Tibial nerve (tissue), 4 donors: ENCODE data around the gene SPRY4. TPM values are rescaled to one million over a fixed set of nuclear protein-coding genes. Genes with fewer than 3 reads are reported as not detected.

Source experiments
- DNase-seq, 2 donors: peaks; one replicate each; pipeline ENCODE4 v3.0.0-alpha.2; 2019; ENCODE audit warnings: low spot score in 2 of 2
- H3K27ac ChIP-seq, 4 donors: fragments of 200-600 bp; sonication (generic) in 3 of 4; one replicate each; pipeline ENCODE4 v1.5.1; 2017 to 2019; ENCODE audit warnings: mild to moderate bottlenecking in 1 of 4
- H3K27me3 ChIP-seq, 2 donors: fragments of 200-600 bp; sonication (generic) in 1 of 2; one replicate each; pipeline versions ENCODE4 v1.5.1 to v1.6.0; 2017 to 2019
- H3K36me3 ChIP-seq, 3 donors: fragments of 200-600 bp; sonication (generic); one replicate each; pipeline ENCODE4 v1.5.1; 2018 to 2019
- H3K4me1 ChIP-seq, 4 donors: fragments of 200-600 bp; sonication (generic) in 3 of 4; one replicate each; pipeline ENCODE4 v1.5.1; 2017 to 2019
- H3K4me3 ChIP-seq, 4 donors: fragments of 200-600 bp; sonication (generic) in 3 of 4; one replicate each; pipeline ENCODE4 v1.5.1; 2017 to 2019; ENCODE audit warnings: mild to moderate bottlenecking in 1 of 4, moderate library complexity in 1 of 4
- H3K9me3 ChIP-seq, 4 donors: fragments of 200-600 bp; sonication (generic) in 3 of 4; one replicate each; pipeline ENCODE4 v1.5.1; 2017 to 2019
- EP300 ChIP-seq, 2 donors: sonication (generic); formaldehyde crosslinking; IDR thresholded peaks; one replicate each; pipeline ENCODE4 v1.6.1; 2017; ENCODE audit warnings: antibody characterized with exemption in 2 of 2, mild to moderate bottlenecking in 1 of 2
- POLR2A ChIP-seq, 2 donors: fragments of 450-650 bp; IDR thresholded peaks; one replicate each; pipeline ENCODE4 v1.6.1; 2017; ENCODE audit warnings: antibody characterized with exemption in 2 of 2, mild to moderate bottlenecking in 2 of 2, moderate library complexity in 2 of 2
- WGBS, 2 donors: methylation state at CpG; one replicate each; pipeline ENCODE4 v1.1.5; 2018; 5-methylcytosine and 5-hydroxymethylcytosine counted together
- total RNA-seq, 4 donors: library from RNA; depleted of rRNA; stranded (reverse); fragments of >200 nt; gene quantifications; one replicate each; pipeline ENCODE4 v1.1.0, GENCODE V29; 2016
- TF ChIP-seq, protein P1 (sequence below), 5 experiments: fragments of 200-600 bp in 3 of 5; fragments of 450-650 bp in 2 of 5; sonication (generic) in 3 of 5; IDR thresholded peaks; one replicate each; pipeline ENCODE4 v1.5.1; 2016 to 2019; ENCODE audit warnings: antibody characterized with exemption in 5 of 5, mild to moderate bottlenecking in 3 of 5, moderate library complexity in 2 of 5

Gene SPRY4
- total RNA-seq, 4 donors from 2014 or later = 5.1 to 30.9 (median 17.9) TPM

DNA sequence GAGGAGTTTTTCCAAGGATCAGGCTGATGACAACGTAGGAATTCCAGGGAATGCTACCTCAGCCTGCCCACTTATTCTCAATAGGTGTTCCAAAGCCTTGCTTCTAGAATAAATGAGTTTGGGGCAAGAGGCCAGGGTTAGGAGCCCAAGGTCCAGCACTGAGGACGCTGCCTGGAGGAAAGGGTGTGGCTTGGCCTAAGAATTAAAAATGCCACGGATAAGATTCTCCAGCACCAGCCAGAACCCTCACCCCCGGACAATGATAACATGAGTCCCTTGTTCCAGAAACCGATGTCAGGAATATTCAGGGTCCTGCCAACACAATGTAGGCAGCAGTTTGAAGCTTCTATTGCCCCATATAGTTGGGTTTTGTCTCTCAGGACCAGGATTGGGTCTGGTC, 7.6 kb downstream of the SPRY4 start:
- H3K27me3 ChIP-seq = no peaks in the 10 kb centered on the region
- no peak for DNase-seq
- WGBS, 2 donors = 33 to 40% methylated on average over 5 of the region's 5 CpGs
- TF ChIP-seq, protein P1, sequence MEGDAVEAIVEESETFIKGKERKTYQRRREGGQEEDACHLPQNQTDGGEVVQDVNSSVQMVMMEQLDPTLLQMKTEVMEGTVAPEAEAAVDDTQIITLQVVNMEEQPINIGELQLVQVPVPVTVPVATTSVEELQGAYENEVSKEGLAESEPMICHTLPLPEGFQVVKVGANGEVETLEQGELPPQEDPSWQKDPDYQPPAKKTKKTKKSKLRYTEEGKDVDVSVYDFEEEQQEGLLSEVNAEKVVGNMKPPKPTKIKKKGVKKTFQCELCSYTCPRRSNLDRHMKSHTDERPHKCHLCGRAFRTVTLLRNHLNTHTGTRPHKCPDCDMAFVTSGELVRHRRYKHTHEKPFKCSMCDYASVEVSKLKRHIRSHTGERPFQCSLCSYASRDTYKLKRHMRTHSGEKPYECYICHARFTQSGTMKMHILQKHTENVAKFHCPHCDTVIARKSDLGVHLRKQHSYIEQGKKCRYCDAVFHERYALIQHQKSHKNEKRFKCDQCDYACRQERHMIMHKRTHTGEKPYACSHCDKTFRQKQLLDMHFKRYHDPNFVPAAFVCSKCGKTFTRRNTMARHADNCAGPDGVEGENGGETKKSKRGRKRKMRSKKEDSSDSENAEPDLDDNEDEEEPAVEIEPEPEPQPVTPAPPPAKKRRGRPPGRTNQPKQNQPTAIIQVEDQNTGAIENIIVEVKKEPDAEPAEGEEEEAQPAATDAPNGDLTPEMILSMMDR (IDR thresholded peaks at IDR 0.05) = no peak
- TF ChIP-seq EP300 (IDR thresholded peaks at IDR 0.05) = no peak
- TF ChIP-seq POLR2A (IDR thresholded peaks at IDR 0.05) = no peak
- H3K4me1 ChIP-seq = peaks cover 0 to 92% (median 33%) of the 10 kb centered on the region in 4 donors
- H3K9me3 ChIP-seq = no peaks in the 10 kb centered on the region
- peaks cover 0 to 23% (median 6%) of the 10 kb centered on the region in 3 donors for H3K36me3 ChIP-seq
- H3K4me3 ChIP-seq = no peak overlapping the region
- peak overlapping the region in 1 of 4 donors; percentile 0 for H3K27ac ChIP-seq

GRCh38 chr5:142316681-142317080, 8.1 kb downstream of the SPRY4 start:
- 53 to 57% methylated on average over 6 of the region's 6 CpGs for WGBS, 2 donors
- no peak for DNase-seq
- H3K4me1 ChIP-seq = peaks cover 0 to 87% (median 33%) of the 10 kb centered on the region in 4 donors
- H3K4me3 ChIP-seq = no peak overlapping the region
- no peaks in the 10 kb centered on the region for H3K27me3 ChIP-seq
- H3K9me3 ChIP-seq = no peaks in the 10 kb centered on the region
- peaks cover 0 to 28% (median 6%) of the 10 kb centered on the region in 3 donors for H3K36me3 ChIP-seq
- TF ChIP-seq POLR2A (IDR thresholded peaks at IDR 0.05) (no peak), EP300 (IDR thresholded peaks at IDR 0.05) (no peak)
- TF ChIP-seq, protein P1 (IDR thresholded peaks at IDR 0.05) = no peak
- no peak overlapping the region for H3K27ac ChIP-seq

- 8 to 23% methylated on average over 4 of the region's 4 CpGs for WGBS, 2 donors
- Histone ChIP-seq H3K27me3 (no peaks in the 10 kb centered on the region), H3K36me3 (peaks cover 0 to 31% (median 6%) of the 10 kb centered on the region in 3 donors), H3K9me3 (no peaks in the 10 kb centered on the region), H3K4me3 (no peak overlapping the region), H3K27ac (no peak overlapping the region), H3K4me1 (peaks cover 0 to 81% (median 30%) of the 10 kb centered on the region in 4 donors)
- TF ChIP-seq EP300 (IDR thresholded peaks at IDR 0.05) (no peak), POLR2A (IDR thresholded peaks at IDR 0.05) (no peak)
- TF ChIP-seq, protein P1 (IDR thresholded peaks at IDR 0.05) = no peak
- no peak for DNase-seq
These were observed 8.8 kb downstream of the SPRY4 start for GRCh38 chr5:142316051-142316450.

GRCh38 chr5:142315096-142315900, 9.5 kb downstream of the SPRY4 start:
- Histone ChIP-seq H3K27me3 (no peaks in the 10 kb centered on the region), H3K9me3 (no peaks in the 10 kb centered on the region), H3K36me3 (peaks cover 0 to 39% (median 6%) of the 10 kb centered on the region in 3 donors), H3K27ac (no peak overlapping the region), H3K4me3 (no peak overlapping the region), H3K4me1 (peaks cover 0 to 74% (median 24%) of the 10 kb centered on the region in 4 donors)
- 76 to 81% methylated on average over 6 of the region's 6 CpGs for WGBS, 2 donors
- TF ChIP-seq POLR2A (IDR thresholded peaks at IDR 0.05) (no peak), EP300 (IDR thresholded peaks at IDR 0.05) (no peak)
- TF ChIP-seq, protein P1 (IDR thresholded peaks at IDR 0.05) = no peak
- no peak for DNase-seq

- no peaks in the 10 kb centered on the region for H3K9me3 ChIP-seq
- H3K27me3 ChIP-seq = no peaks in the 10 kb centered on the region
- DNase-seq = no peak
- H3K4me3 ChIP-seq = no peak overlapping the region
- H3K36me3 ChIP-seq = peaks cover 0 to 45% (median 6%) of the 10 kb centered on the region in 3 donors
- no peak overlapping the region for H3K27ac ChIP-seq
- no peak for TF ChIP-seq POLR2A (IDR thresholded peaks at IDR 0.05)
- TF ChIP-seq, protein P1 (IDR thresholded peaks at IDR 0.05) = no peak
- no peak for TF ChIP-seq EP300 (IDR thresholded peaks at IDR 0.05)
- H3K4me1 ChIP-seq = peaks cover 0 to 67% (median 17%) of the 10 kb centered on the region in 4 donors
- 80 to 87% methylated on average over 2 to 13 of the region's 18 CpGs for WGBS, 2 donors
These were observed 10.2 kb downstream of the SPRY4 start for GRCh38 chr5:142314606-142315005.
